ENCODE data around the gene WNK2. TPM values are rescaled to one million over a fixed set of nuclear protein-coding genes. Genes with fewer than 3 reads are reported as not detected.
"Not testable (repeated sequence)": the region's sequence is repeated elsewhere in the genome, so short reads cannot be mapped to it uniquely, and the experiment has no call there.

Gene WNK2
- total RNA-seq, 1 experiment from 2014 or later, result 0.14 TPM

- no peak for DNase-seq (ENCODE audit: low read depth)
- in situ Hi-C loops (cut with HindIII; ENCODE audit: low pct_unique_long_range_greater_than_20kb, low sequenced_read_pairs), result no loop called here
Measured at GRCh38 chr9:93240891-93241334, 57.0 kb downstream of the WNK2 start.

DNA sequence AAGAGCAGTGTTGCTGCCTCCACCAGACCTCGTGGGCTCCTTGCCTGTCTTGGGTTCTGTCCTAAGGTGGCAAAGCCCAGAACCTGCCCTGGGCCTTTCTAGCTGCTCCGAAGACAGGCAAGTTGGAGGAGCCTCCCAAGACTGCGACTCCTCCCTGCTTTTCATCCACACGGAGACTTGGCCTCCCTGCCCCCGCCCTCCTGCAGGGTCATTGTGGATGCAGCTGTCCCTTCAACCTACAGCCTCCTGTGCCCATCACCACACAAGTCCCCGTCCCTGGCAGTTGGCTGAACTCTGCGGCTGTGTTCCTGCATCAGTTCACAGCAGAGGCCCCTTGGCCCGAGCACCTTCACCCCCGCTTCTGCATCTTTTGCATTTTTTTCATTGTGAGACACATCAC is 59.2 kb downstream of the WNK2 start:
- no peak for DNase-seq (ENCODE audit: low read depth)
- in situ Hi-C loops (cut with HindIII; ENCODE audit: low pct_unique_long_range_greater_than_20kb, low sequenced_read_pairs), result no loop called here

GRCh38 chr9:93244101-93244500 is 60.2 kb downstream of the WNK2 start:
- DNase-seq (ENCODE audit: low read depth), result no peak
- in situ Hi-C loops (cut with HindIII; ENCODE audit: low pct_unique_long_range_greater_than_20kb, low sequenced_read_pairs), result no loop called here

- in situ Hi-C loops (cut with HindIII; ENCODE audit: low pct_unique_long_range_greater_than_20kb, low sequenced_read_pairs), result no loop called here
- no peak for DNase-seq (ENCODE audit: low read depth)
Measured at GRCh38 chr9:93244510-93245436, 60.8 kb downstream of the WNK2 start.

DNA sequence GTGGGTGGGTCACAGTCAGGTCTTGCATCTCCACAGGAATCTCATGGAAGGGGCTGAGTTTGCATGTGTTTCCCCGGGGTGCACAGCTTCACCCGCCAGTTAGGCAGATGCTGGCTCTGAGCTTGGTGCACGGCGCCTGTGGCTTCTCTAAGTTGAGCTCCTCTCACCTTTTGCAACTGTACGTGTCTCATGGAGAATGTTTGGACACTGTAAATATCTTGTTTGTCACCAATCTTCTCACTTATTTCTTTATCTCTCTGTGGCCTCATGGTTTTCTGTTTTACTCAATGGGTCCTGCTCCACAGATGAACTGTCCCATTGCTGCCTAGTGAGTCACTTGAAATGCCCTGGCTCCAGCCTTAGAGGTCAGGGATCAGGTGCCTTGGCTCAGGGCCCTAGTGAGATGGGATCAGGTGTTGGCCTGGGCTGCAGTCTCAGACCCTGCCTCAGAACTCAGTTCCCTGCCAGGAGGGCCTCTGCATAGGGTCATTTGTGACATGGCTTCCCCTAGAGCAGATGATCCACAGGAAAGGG is 61.6 kb downstream of the WNK2 start:
- no peak for DNase-seq (ENCODE audit: low read depth)

DNA sequence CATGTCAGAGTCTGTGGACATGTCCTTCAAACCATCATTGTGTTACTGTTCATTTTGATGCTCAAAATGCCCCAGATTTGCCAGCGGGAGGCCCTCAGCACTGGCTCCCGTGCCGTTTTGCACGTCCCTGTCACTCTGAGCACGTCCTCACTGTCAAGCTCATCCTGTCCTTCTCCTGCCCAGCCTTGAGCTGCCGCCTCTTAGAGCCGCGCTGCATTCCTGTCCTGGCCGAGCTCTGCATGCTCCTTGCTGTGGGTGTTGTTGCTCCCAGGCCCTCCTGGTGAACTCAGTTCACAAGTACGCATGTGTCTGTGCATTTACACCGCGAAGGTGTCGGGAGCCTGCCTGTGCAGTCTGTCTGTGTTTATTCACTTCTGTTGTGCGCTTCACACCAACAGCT is 62.2 kb downstream of the WNK2 start:
- in situ Hi-C loops (cut with HindIII; ENCODE audit: low pct_unique_long_range_greater_than_20kb, low sequenced_read_pairs), result no loop called here
- DNase-seq (ENCODE audit: low read depth), result no peak

More for the DNA sequence above, 61.6 kb downstream of the WNK2 start:
- in situ Hi-C loops (cut with HindIII; ENCODE audit: low pct_unique_long_range_greater_than_20kb, low sequenced_read_pairs), result no loop called here

DNA sequence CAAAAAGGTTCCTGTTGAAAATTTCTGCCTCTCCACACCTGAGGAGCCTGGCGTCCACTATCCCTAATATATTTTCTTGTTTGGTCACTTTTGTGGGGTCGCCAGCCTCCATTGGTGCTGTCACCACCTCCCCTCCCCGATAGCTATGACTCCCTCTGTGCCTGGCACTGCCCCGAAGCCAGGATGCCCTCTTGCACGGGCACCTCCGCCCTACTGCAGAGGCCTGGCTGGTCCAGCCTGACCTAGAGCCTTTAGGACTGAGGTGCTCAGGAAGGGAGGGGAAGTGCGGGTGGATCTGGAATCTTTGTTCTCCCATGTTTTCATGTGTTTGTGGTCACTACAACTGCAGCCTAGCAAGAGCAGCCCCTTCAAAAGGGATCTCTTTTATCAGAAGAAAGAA is 62.6 kb downstream of the WNK2 start:
- in situ Hi-C loops (cut with HindIII; ENCODE audit: low pct_unique_long_range_greater_than_20kb, low sequenced_read_pairs), result no loop called here
- no peak for DNase-seq (ENCODE audit: low read depth)

GRCh38 chr9:93247099-93247865 is 63.3 kb downstream of the WNK2 start:
- DNase-seq (ENCODE audit: low read depth), result no peak
- in situ Hi-C loops (cut with HindIII; ENCODE audit: low pct_unique_long_range_greater_than_20kb, low sequenced_read_pairs), result no loop called here

DNA sequence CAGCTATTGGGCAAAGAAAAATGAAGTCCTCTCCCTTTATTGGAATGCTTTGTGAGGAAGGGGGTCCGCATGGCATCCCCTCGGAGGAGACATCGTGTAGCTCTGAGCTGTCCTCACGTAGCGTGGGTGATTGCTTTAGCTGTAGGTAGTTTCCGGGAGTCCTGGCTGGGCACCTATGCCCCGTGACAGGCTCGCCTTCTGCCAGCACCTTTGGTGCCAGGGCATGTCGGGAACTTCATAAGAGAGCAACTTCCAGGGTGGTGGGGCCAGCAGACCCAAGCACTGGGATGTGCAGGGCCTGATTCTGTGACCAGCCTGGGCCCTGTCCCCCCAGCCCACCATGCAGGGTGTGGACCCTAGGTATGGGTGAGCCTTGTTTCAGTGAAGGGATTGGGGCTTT is 64.0 kb downstream of the WNK2 start:
- in situ Hi-C loops (cut with HindIII; ENCODE audit: low pct_unique_long_range_greater_than_20kb, low sequenced_read_pairs), result no loop called here
- no peak for DNase-seq (ENCODE audit: low read depth)

DNA sequence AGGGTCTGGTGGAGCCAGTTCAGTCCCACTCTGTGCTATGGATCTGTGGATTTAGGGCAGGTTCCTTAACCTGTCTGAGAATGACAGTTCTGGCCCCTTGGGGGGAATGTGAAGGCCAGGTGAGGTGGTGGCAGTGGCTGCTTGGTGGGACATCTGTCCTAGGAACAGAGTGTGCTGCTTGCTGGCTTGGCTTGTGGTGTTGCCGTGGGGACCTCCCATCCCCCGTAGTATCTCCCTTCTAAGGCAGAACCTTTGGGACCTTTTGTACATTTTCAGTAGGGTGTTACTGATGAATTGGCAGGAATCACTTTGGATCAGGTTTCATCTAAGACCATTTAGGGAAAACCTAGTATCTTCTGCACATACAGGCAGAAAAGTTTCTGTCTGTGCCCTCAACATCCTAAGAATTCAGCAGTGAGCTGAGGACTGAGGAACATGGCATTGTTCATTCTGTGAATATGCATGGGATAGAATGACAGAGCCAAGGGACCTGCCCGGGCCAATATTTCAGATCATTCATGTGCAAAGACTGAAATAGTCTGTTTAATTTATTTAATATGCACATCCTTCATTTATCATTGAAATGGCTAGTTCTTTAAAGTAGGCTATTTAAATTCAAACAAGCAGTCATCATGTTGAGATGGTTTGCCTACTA is 64.6 kb downstream of the WNK2 start:
- no peak for DNase-seq (ENCODE audit: low read depth)
- in situ Hi-C loops (cut with HindIII; ENCODE audit: low pct_unique_long_range_greater_than_20kb, low sequenced_read_pairs), result no loop called here

DNA sequence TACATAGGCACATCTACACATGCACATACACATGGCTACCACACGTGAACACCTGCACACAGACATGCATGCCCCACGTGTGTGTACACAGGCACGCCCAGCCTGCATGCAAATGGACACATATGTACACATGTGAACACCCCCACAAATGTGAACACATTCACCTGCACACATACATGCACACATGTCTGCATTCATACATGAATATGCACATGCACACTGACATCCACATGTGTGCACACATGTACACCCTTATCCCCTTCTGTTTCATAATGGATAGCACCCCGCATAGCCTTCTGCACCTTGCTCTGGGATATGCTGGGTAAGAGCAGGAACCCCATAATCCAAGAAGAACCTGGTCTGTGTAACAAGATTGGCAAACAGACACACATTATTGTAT is 66.2 kb downstream of the WNK2 start:
- DNase-seq (ENCODE audit: low read depth), result no peak
- in situ Hi-C loops (cut with HindIII; ENCODE audit: low pct_unique_long_range_greater_than_20kb, low sequenced_read_pairs), result no loop called here

DNA sequence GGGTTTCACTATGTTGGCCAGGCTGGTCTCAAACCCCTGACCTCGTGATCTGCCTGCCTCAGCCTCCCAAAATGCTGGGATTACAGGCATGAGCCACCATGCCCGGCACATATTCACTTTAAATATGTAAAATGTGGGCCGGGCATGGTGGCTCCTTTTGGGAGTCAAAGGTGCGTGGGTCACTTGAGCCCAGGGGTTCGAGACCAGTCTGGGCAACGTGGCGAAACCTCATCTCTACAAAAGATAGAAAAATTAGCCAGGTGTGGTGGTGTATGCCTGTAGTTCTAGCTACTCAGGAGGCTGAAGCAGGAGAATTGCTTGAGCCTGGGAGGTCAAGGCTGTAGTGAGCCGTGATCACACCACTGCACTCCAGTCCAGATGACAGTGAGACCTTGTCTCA is 67.4 kb downstream of the WNK2 start:
- in situ Hi-C loops (cut with HindIII; ENCODE audit: low pct_unique_long_range_greater_than_20kb, low sequenced_read_pairs); DNase-seq (ENCODE audit: low read depth): not testable (repeated sequence)

DNA sequence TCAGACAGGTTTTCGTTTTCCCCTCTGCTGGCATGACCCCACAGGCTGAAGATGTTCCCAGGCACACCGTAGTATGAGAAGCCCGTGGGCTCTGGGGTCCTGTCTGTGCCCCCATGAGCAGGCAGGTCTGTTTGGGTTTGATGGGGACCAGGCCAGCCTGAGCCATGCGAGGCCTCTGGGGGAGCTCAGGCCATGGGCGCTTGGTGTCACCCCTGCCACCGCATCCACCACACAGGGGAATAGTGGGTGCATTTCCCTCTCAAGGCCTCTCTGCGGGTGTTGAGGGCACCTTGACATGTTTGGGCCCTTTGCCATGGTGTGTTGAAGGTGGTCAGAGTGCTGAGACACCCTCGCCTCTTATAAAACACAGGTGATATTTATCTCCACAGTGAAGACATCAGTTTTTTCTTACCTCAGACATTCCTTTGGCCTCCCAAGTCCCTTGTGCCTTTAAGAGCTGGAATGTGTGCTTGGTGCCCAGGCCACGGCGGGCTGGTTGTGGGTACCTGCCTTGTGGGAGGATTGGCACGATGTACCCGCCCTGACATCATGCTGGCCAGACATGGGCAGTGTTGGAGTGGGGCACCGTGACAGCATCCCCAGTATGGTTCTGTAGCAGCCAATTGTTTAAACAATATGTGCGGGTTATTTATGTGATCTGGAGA is 68.3 kb downstream of the WNK2 start:
- DNase-seq (ENCODE audit: low read depth), result no peak
- in situ Hi-C loops (cut with HindIII; ENCODE audit: low pct_unique_long_range_greater_than_20kb, low sequenced_read_pairs), result no loop called here

GRCh38 chr9:93252781-93253530 is 69.0 kb downstream of the WNK2 start:
- in situ Hi-C loops (cut with HindIII; ENCODE audit: low pct_unique_long_range_greater_than_20kb, low sequenced_read_pairs), result no loop called here
- no peak for DNase-seq (ENCODE audit: low read depth)

GRCh38 chr9:93253633-93254032 is 69.7 kb downstream of the WNK2 start:
- in situ Hi-C loops (cut with HindIII; ENCODE audit: low pct_unique_long_range_greater_than_20kb, low sequenced_read_pairs), result no loop called here
- no peak for DNase-seq (ENCODE audit: low read depth)

DNA sequence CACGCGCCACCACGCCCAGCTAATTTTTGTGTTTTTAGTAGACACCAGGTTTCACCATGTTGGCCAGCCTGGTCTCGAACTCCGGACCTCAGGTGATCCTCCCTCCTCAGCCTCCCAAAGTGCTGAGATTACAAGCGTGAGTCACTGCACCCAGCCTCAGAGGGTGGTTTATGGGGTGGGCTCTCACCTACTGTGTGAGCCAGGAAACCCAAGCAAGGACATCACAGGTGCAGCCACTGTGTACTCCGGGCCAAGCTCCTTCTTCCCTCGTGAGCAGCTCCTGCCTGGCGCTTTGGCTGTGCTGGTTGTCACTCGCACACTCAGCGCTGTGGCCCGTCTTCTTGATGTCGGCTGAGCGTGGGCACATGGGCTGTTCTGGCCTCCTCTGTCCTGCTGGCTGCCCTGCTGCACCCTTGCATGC is 70.1 kb downstream of the WNK2 start:
- in situ Hi-C loops (cut with HindIII; ENCODE audit: low pct_unique_long_range_greater_than_20kb, low sequenced_read_pairs), result no loop called here
- no peak for DNase-seq (ENCODE audit: low read depth)

- DNase-seq (ENCODE audit: low read depth), result no peak
- in situ Hi-C loops (cut with HindIII; ENCODE audit: low pct_unique_long_range_greater_than_20kb, low sequenced_read_pairs), result no loop called here
Measured at GRCh38 chr9:93254806-93255493, 71.0 kb downstream of the WNK2 start.
